ENCODE results near the gene ADCY5. TPM values are rescaled to one million over a fixed set of nuclear protein-coding genes. Genes with fewer than 3 reads are reported as not detected.

Gene ADCY5
- total and polyA plus RNA-seq, 2 donors, result 0.76 to 1.7 TPM

DNA sequence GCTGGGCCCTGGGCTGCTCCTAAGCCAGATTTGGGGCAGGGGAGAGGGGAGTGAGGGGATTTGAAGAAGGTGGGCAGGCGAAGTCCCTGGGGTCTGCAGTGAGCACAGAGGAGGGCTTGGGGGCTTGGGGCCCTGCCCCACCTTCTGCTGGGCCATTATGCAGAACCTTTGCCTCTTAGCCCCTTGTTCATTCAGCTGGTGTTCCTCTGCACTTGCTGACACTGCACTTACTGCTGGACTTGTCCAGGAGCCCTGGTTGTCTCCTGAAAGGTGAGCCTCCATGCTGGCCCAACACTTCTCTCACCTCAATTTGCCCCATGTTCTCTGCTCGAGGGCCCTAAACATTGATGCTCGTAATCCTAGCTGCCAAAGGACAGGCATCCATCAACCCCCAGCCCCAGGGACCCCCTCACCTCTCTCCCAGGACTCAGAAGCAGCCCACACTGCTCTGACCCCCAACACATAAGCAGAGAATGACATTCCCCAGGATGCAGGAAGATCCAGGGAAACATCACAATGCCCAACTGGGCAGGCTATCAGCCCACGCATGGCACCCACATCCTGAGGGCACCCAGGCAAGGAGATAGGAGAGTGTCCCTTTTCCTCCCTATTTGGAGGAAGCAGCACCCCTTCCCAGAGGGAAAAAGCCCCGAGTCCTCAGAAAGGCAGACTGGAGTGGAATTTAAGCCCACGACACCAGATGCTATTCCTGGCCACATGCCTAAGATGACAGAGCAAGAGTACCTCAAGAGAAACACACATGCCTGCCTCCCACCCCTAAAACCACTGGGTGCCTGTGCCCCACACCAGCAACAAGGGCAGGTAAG, 76.8 kb downstream of the ADCY5 start:
- H3K27ac ChIP-seq (ENCODE audit: low read depth in 1 of 2, low read length in 1 of 2), result no peak overlapping the region
- H3K36me3 ChIP-seq (ENCODE audit: control insufficient read depth in 2 of 2, insufficient read depth in 2 of 2, low read length in 1 of 2), result no peaks in the 10 kb centered on the region
- H3K4me1 ChIP-seq (ENCODE audit: control insufficient read depth in 2 of 2, insufficient read depth in 2 of 2, low read length in 2 of 2), result peaks cover 0 to 18% of the 10 kb centered on the region in 2 donors
- no peak overlapping the region for H3K4me3 ChIP-seq (ENCODE audit: low read length in 2 of 2)
- peaks cover 0 to 3% of the 10 kb centered on the region in 2 donors for H3K27me3 ChIP-seq (ENCODE audit: control insufficient read depth in 2 of 2, insufficient read depth in 1 of 2, low read length in 1 of 2)
- H3K9me3 ChIP-seq (ENCODE audit: control insufficient read depth in 2 of 2, insufficient read depth in 1 of 2, low read length in 1 of 2), result no peaks in the 10 kb centered on the region
- DNase-seq (ENCODE audit: low read depth in 6 of 9, low spot score in 9 of 9), result peak in 1 of 9 donors; percentile 12
- WGBS, result 87% methylated on average over 6 of the region's 6 CpGs

DNA sequence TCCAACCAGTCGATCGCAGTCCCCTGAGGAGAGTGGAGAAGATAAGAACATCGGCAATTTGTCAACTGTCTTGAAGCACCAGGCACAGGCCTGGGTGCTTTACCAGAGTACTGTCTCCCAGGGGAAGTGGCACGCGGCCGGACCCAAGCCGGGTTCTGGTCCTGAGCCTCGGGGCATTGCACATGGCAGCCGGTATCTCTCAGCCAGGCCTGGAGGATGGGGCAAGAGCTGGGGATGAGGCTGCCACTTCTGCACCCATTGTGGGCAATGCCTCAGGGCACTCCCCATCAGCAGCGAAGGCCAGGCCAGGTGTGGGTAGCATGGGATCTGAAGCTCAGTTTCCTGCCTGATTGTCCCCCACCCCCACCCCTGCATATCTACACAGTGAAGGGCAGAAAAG, 77.5 kb downstream of the ADCY5 start:
- Histone ChIP-seq H3K4me3 (ENCODE audit: low read length in 2 of 2) (no peak overlapping the region), H3K9me3 (ENCODE audit: control insufficient read depth in 2 of 2, insufficient read depth in 1 of 2, low read length in 1 of 2) (no peaks in the 10 kb centered on the region), H3K27me3 (ENCODE audit: control insufficient read depth in 2 of 2, insufficient read depth in 1 of 2, low read length in 1 of 2) (peaks cover 0 to 3% of the 10 kb centered on the region in 2 donors), H3K36me3 (ENCODE audit: control insufficient read depth in 2 of 2, insufficient read depth in 2 of 2, low read length in 1 of 2) (no peaks in the 10 kb centered on the region), H3K27ac (ENCODE audit: low read depth in 1 of 2, low read length in 1 of 2) (no peak overlapping the region), H3K4me1 (ENCODE audit: control insufficient read depth in 2 of 2, insufficient read depth in 2 of 2, low read length in 2 of 2) (peaks cover 0 to 18% of the 10 kb centered on the region in 2 donors)
- DNase-seq (ENCODE audit: low read depth in 6 of 9, low spot score in 9 of 9), result no peak
- 96% methylated on average over 10 of the region's 10 CpGs for WGBS

DNA sequence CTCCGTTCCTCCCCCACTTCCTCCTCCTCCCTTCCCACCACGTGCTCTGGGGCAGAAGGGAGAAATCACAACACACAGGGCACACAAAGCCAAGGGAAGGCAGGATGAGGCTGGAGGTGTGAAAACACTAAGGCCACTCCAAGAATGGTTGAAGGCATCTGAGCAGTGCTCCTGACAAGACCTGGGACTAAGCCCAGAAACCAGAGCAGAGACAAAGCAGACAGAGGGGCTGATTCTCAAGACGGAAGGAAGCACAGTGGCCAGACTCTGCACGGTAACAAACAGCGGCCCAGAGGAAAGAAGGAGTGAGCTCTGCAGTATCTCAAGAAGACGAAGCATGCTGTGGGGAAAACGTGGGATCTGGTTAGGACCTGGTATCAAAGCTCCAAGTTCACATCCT, 78.1 kb downstream of the ADCY5 start:
- H3K4me3 ChIP-seq (ENCODE audit: low read length in 2 of 2), result no peak overlapping the region
- DNase-seq (ENCODE audit: low read depth in 6 of 9, low spot score in 9 of 9), result no peak
- peaks cover 0 to 20% of the 10 kb centered on the region in 2 donors for H3K4me1 ChIP-seq (ENCODE audit: control insufficient read depth in 2 of 2, insufficient read depth in 2 of 2, low read length in 2 of 2)
- peaks cover 0 to 3% of the 10 kb centered on the region in 2 donors for H3K27me3 ChIP-seq (ENCODE audit: control insufficient read depth in 2 of 2, insufficient read depth in 1 of 2, low read length in 1 of 2)
- no peaks in the 10 kb centered on the region for H3K9me3 ChIP-seq (ENCODE audit: control insufficient read depth in 2 of 2, insufficient read depth in 1 of 2, low read length in 1 of 2)
- no peaks in the 10 kb centered on the region for H3K36me3 ChIP-seq (ENCODE audit: control insufficient read depth in 2 of 2, insufficient read depth in 2 of 2, low read length in 1 of 2)
- no peak overlapping the region for H3K27ac ChIP-seq (ENCODE audit: low read depth in 1 of 2, low read length in 1 of 2)
- WGBS, result 68% methylated on average over 7 of the region's 7 CpGs

DNA sequence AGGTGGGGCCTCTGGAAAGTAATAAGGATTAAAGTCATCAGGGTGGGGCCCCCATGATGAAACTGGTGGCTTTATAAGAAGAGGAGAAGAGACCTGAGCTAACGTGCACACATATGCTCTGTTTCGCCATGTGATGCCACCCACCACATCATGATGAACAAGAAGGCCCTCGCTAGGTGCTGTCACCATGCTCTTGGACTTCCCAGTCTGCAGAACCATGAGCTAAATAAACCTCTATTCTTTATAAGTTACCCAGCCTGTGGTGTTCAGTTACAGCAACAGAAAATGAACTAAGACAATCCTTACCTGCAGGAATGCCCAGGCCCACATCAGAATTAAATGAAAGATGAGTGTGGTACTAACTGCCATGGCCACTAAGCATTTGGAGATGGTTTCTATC, 79.8 kb downstream of the ADCY5 start:
- WGBS, result over 99% methylated on average over 3 of the region's 3 CpGs
- Histone ChIP-seq H3K4me1 (ENCODE audit: control insufficient read depth in 2 of 2, insufficient read depth in 2 of 2, low read length in 2 of 2) (peaks cover 0 to 15% of the 10 kb centered on the region in 2 donors), H3K4me3 (ENCODE audit: low read length in 2 of 2) (no peak overlapping the region), H3K36me3 (ENCODE audit: control insufficient read depth in 2 of 2, insufficient read depth in 2 of 2, low read length in 1 of 2) (no peaks in the 10 kb centered on the region), H3K9me3 (ENCODE audit: control insufficient read depth in 2 of 2, insufficient read depth in 1 of 2, low read length in 1 of 2) (no peaks in the 10 kb centered on the region), H3K27me3 (ENCODE audit: control insufficient read depth in 2 of 2, insufficient read depth in 1 of 2, low read length in 1 of 2) (peaks cover 0 to 3% of the 10 kb centered on the region in 2 donors), H3K27ac (ENCODE audit: low read depth in 1 of 2, low read length in 1 of 2) (peak overlapping the region in 1 of 2 donors; percentile 17)
- DNase-seq (ENCODE audit: low read depth in 6 of 9, low spot score in 9 of 9), result no peak

DNA sequence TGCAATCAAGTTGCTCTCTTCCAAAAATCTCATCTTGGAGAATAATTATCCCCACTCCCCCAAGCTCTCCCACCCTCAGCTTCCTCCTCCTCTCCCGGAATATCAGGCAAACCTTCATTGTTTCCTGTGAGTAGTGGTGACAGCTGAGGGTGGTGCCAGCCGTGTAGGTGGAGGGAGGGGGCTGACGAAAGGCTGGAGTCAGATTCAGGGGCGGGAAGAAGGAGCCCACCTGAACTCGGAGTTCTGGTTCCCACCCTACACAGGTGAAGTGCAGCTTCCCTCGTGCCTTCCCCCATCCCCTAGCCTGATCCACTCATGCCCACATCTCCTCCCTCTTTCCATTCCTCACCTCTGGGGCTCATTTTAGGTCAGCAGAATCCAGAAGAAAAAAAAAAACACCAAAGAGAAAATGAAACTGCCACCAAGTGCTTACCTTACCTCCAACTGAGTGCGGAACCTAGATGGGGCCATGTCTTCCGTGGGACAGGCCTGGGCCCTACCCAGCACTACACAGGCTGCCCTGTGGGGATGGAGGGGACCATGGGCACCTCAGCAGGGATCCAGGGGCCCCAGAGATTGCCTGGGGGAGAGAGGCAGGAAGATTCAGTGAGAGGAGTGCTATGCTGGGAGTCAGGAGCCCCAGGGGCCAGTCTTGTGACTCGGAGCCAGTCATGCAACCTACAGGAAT, 81.3 kb downstream of the ADCY5 start:
- peak overlapping the region in 1 of 2 donors; percentile 47 for H3K27ac ChIP-seq (ENCODE audit: low read depth in 1 of 2, low read length in 1 of 2)
- no peaks in the 10 kb centered on the region for H3K27me3 ChIP-seq (ENCODE audit: control insufficient read depth in 2 of 2, insufficient read depth in 1 of 2, low read length in 1 of 2)
- no peak overlapping the region for H3K4me3 ChIP-seq (ENCODE audit: low read length in 2 of 2)
- no peaks in the 10 kb centered on the region for H3K9me3 ChIP-seq (ENCODE audit: control insufficient read depth in 2 of 2, insufficient read depth in 1 of 2, low read length in 1 of 2)
- H3K36me3 ChIP-seq (ENCODE audit: control insufficient read depth in 2 of 2, insufficient read depth in 2 of 2, low read length in 1 of 2), result no peaks in the 10 kb centered on the region
- peaks cover 0 to 13% of the 10 kb centered on the region in 2 donors for H3K4me1 ChIP-seq (ENCODE audit: control insufficient read depth in 2 of 2, insufficient read depth in 2 of 2, low read length in 2 of 2)
- 87% methylated on average over 9 of the region's 9 CpGs for WGBS
- no peak for DNase-seq (ENCODE audit: low read depth in 6 of 9, low spot score in 9 of 9)

DNA sequence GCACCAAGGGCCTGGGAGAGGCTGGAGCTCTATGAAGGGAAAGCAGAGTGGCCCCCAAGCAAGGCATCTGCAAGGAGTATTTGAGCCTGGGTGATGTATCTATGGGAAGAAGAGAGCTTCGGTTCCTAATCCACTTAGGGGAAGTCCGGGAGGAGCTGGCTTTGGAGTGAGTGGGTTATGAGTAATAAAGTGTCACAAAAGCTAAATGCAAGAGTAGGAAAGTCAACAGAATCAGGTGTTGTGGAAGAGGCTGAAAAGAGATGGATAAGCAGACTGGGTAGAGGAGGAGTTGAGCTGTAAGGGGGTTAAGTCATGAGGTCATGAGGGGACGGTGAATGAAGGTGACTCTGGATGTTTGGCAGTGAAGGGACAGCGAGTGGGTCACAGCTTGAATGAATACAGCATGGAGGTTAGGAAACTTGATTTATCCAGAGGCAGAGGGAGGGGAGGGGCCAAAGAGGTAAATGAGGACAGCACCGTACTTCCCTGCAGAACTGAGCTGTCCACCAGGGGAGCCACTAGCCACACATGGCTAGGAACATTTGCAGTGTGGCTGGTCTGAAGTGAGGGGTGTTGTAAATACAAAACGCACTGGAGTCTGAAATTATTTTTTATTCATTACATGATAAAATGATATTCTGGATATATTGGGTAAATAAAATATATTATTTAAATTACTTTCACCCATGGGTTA, 83.3 kb downstream of the ADCY5 start:
- H3K27me3 ChIP-seq (ENCODE audit: control insufficient read depth in 2 of 2, insufficient read depth in 1 of 2, low read length in 1 of 2), result no peaks in the 10 kb centered on the region
- no peaks in the 10 kb centered on the region for H3K9me3 ChIP-seq (ENCODE audit: control insufficient read depth in 2 of 2, insufficient read depth in 1 of 2, low read length in 1 of 2)
- H3K4me1 ChIP-seq (ENCODE audit: control insufficient read depth in 2 of 2, insufficient read depth in 2 of 2, low read length in 2 of 2), result peaks cover 0 to 9% of the 10 kb centered on the region in 2 donors
- no peaks in the 10 kb centered on the region for H3K36me3 ChIP-seq (ENCODE audit: control insufficient read depth in 2 of 2, insufficient read depth in 2 of 2, low read length in 1 of 2)
- DNase-seq (ENCODE audit: low read depth in 6 of 9, low spot score in 9 of 9), result no peak
- peak overlapping the region in 1 of 2 donors; percentile 36 for H3K27ac ChIP-seq (ENCODE audit: low read depth in 1 of 2, low read length in 1 of 2)
- H3K4me3 ChIP-seq (ENCODE audit: low read length in 2 of 2), result no peak overlapping the region
- WGBS, result 90% methylated on average over 6 of the region's 6 CpGs

DNA sequence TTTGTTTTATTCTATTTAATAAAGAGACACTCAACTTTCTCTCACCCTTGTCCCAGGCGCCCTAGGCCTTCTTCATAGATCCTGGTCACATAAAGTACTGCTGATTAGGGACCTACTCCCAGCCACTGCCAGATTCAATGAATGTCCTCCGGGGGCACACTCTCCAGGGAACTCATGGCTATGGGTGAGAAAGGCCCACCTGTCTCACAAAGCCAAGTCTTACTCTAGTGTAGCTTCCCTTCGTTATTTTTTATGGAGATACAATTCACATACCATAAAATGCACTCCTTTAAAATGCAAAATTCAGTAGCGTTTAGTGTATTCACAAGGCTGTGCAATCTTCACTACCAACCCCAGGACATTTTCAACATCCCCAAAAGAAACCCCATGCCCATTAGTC, 87.8 kb downstream of the ADCY5 start:
- no peak overlapping the region for H3K27ac ChIP-seq (ENCODE audit: low read depth in 1 of 2, low read length in 1 of 2)

DNA sequence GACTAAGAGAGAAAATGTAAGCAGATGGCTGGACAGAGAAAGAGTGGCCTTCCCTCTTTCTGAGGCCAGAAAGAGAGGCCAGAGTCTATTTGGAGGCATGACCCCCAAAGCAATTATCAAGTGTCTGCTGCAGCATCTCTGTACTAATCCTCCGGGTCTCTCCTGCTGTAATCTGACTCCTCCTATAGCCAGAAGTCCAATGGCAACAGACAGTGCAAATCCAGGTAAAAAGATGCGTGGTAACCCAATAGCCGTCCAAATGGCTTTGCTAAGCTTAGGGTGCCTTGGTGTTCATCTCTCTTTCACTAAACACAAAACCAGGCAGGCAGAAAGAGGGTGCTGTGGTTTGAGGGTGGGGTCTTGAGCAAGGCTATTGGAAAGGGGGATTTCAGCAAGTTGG, 91.6 kb downstream of the ADCY5 start:
- 87% methylated on average over 3 of the region's 3 CpGs for WGBS
- DNase-seq (ENCODE audit: low read depth in 6 of 9, low spot score in 9 of 9), result no peak
- Histone ChIP-seq H3K36me3 (ENCODE audit: control insufficient read depth in 2 of 2, insufficient read depth in 2 of 2, low read length in 1 of 2) (no peaks in the 10 kb centered on the region), H3K9me3 (ENCODE audit: control insufficient read depth in 2 of 2, insufficient read depth in 1 of 2, low read length in 1 of 2) (no peaks in the 10 kb centered on the region), H3K4me1 (ENCODE audit: control insufficient read depth in 2 of 2, insufficient read depth in 2 of 2, low read length in 2 of 2) (peaks cover 0 to 4% of the 10 kb centered on the region in 2 donors), H3K4me3 (ENCODE audit: low read length in 2 of 2) (no peak overlapping the region), H3K27ac (ENCODE audit: low read depth in 1 of 2, low read length in 1 of 2) (no peak overlapping the region), H3K27me3 (ENCODE audit: control insufficient read depth in 2 of 2, insufficient read depth in 1 of 2, low read length in 1 of 2) (peaks cover 0 to 8% of the 10 kb centered on the region in 2 donors)

More for the DNA sequence above, 87.8 kb downstream of the ADCY5 start:
- peaks cover 0 to 4% of the 10 kb centered on the region in 2 donors for H3K4me1 ChIP-seq (ENCODE audit: control insufficient read depth in 2 of 2, insufficient read depth in 2 of 2, low read length in 2 of 2)
- WGBS, result 84% methylated on average over 4 of the region's 4 CpGs
- no peak overlapping the region for H3K4me3 ChIP-seq (ENCODE audit: low read length in 2 of 2)
- no peaks in the 10 kb centered on the region for H3K36me3 ChIP-seq (ENCODE audit: control insufficient read depth in 2 of 2, insufficient read depth in 2 of 2, low read length in 1 of 2)
- DNase-seq (ENCODE audit: low read depth in 6 of 9, low spot score in 9 of 9), result no peak
- H3K9me3 ChIP-seq (ENCODE audit: control insufficient read depth in 2 of 2, insufficient read depth in 1 of 2, low read length in 1 of 2), result no peaks in the 10 kb centered on the region
- H3K27me3 ChIP-seq (ENCODE audit: control insufficient read depth in 2 of 2, insufficient read depth in 1 of 2, low read length in 1 of 2), result peaks cover 0 to 5% of the 10 kb centered on the region in 2 donors

DNA sequence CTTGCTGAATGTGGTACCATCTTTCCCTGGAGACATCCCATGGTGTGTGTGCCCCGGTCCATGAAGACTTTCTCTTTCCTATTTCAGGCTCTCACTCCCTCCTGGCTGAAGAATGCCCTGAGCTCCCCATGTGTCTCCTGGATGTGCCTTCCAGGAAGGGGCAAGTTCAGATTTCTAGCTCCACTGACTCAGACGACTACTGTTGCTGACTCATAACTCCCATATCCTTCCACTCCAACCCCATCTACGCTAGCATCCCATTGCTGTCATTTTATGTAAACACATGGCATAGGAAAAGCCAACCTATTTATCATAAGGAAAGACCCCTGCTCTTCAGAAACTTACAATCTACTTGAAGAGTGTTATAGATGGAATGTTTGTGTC, 95.0 kb downstream of the ADCY5 start:
- no peak for DNase-seq (ENCODE audit: low read depth in 6 of 9, low spot score in 9 of 9)
- Histone ChIP-seq H3K27ac (ENCODE audit: low read depth in 1 of 2, low read length in 1 of 2) (no peak overlapping the region), H3K36me3 (ENCODE audit: control insufficient read depth in 2 of 2, insufficient read depth in 2 of 2, low read length in 1 of 2) (no peaks in the 10 kb centered on the region), H3K27me3 (ENCODE audit: control insufficient read depth in 2 of 2, insufficient read depth in 1 of 2, low read length in 1 of 2) (peaks cover 0 to 5% of the 10 kb centered on the region in 2 donors), H3K4me1 (ENCODE audit: control insufficient read depth in 2 of 2, insufficient read depth in 2 of 2, low read length in 2 of 2) (peaks cover 0 to 3% of the 10 kb centered on the region in 2 donors), H3K9me3 (ENCODE audit: control insufficient read depth in 2 of 2, insufficient read depth in 1 of 2, low read length in 1 of 2) (no peaks in the 10 kb centered on the region), H3K4me3 (ENCODE audit: low read length in 2 of 2) (no peak overlapping the region)
- WGBS, result 91% methylated on average over 3 of the region's 3 CpGs
